ENCODE results near the gene ENTPD8. TPM values are rescaled to one million over a fixed set of nuclear protein-coding genes. Genes with fewer than 3 reads are reported as not detected.
A peak's percentile ranks its signal among the peaks of the same experiment; 100 is the strongest.

ENTPD8 gene
- total and polyA plus RNA-seq, 2 of the 13 experiments (the other 11 are each of a cell fraction or from before 2014, with no cell fraction given) = 0.26 to 0.44 TPM

DNA sequence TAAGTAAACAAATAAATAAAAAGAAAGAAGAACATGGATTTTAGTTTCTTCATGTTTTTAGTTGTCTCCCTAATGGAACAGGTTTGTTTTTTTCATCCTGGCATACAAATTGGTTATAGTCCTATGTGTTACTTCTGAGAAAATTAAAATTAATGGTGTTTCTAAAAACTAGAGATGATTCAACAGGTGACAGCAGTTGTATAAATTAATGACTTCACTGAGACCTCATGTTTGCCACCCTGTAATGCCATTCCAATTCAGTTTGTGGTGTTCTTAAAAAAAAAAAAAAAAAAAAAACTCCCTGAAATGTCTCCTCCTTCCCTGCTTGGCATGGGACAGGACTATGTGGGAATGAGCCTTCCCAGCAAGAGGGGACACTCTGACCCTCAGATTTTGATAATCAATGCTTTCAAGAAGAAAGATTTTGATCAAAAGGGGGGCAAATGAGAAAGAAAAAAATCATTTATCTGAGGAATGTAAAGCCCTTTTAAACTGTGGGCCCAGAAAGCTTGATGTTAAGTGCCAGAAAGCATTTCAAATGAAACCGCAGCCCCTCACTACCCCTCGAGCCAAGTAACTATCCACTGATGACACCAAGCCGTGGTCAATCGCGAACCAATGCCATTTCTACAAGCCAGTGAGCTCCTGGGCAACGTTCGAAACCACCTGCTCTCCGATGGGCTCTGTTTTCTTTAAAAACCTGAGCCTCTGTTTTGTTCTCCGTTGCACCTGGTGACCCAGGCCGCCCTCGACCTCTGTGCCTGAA lies 19.1 kb downstream of the ENTPD8 start (continued):
- TF ChIP-seq ZNF317 (CRISPR knock-in tag; IDR thresholded peaks at IDR 0.05) (no peak), ZNF414 (CRISPR knock-in tag; IDR thresholded peaks at IDR 0.05) (0 out of 2 replicates have a peak, but pooled peaks have one; percentile 7), TARDBP (CRISPR knock-in tag; IDR thresholded peaks at IDR 0.05) (no peak), ZFP41 (CRISPR knock-in tag; IDR thresholded peaks at IDR 0.05; ENCODE audit: borderline replicate concordance) (no peak)
- TF ChIP-seq, protein P1, sequence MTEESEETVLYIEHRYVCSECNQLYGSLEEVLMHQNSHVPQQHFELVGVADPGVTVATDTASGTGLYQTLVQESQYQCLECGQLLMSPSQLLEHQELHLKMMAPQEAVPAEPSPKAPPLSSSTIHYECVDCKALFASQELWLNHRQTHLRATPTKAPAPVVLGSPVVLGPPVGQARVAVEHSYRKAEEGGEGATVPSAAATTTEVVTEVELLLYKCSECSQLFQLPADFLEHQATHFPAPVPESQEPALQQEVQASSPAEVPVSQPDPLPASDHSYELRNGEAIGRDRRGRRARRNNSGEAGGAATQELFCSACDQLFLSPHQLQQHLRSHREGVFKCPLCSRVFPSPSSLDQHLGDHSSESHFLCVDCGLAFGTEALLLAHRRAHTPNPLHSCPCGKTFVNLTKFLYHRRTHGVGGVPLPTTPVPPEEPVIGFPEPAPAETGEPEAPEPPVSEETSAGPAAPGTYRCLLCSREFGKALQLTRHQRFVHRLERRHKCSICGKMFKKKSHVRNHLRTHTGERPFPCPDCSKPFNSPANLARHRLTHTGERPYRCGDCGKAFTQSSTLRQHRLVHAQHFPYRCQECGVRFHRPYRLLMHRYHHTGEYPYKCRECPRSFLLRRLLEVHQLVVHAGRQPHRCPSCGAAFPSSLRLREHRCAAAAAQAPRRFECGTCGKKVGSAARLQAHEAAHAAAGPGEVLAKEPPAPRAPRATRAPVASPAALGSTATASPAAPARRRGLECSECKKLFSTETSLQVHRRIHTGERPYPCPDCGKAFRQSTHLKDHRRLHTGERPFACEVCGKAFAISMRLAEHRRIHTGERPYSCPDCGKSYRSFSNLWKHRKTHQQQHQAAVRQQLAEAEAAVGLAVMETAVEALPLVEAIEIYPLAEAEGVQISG (CRISPR knock-in tag; IDR thresholded peaks at IDR 0.05) = no peak

DNA sequence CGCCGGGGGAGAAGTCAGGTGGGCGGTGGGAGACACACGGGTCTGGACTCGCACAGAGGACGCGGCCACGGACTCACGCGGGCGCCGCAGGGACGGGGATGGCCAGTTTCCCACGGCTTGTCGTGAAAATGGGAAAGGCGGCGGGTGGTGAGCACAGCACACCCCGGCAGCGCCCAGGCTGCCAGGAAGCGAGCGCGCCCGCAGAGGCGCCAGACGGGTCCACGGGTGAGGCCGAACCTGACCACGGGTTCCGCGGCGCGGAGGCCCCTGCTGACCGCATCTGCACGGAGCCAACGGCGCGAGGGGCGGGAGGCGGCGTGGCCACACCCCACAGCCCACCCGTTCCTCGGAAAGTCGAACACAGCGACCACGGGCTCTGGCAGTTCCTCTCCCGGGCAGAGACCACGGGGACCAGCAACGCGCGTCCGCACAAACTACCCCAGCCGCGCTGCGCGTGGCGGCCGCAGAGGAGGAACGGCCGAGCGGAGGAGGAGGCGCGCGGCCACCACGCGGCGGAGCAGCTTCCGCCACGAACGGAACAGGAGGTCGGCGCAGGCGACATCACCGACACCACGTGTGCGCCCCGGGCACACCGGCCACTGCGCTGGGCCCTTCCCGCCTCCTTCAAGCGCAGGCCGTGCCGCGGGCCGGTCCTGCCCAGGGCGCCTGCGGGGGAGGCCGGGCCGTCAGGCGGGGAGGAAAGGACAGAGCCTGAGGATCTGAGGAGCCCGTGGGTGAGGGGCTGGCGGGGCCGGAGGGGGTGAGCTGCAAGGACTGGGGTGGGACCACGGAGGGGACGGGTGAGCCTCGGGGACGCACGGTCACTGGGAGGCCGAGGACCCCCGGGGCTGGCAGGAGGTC lies 23.8 kb downstream of the ENTPD8 start:
- Histone ChIP-seq H3K9ac (ENCODE audit: insufficient read depth, low read depth, low read length) (no peak overlapping the region), H3K79me2 (ENCODE audit: insufficient read depth, low read length) (peaks cover 15% of the 10 kb centered on the region), H3K36me3 (replicated peaks in 1 of 2; ENCODE audit: control insufficient read depth in 1 of 2, insufficient read depth in 2 of 2, low read length in 2 of 2) (no peaks in the 10 kb centered on the region), H3K9me3 (ENCODE audit: low read length) (no peaks in the 10 kb centered on the region), H3K4me1 (ENCODE audit: insufficient read depth, low read length) (peaks cover 13% of the 10 kb centered on the region), H3K27me3 (ENCODE audit: control insufficient read depth in 1 of 2, insufficient read depth in 2 of 2, low read length in 2 of 2) (no peaks in the 10 kb centered on the region; a peak in 1 of 5 replicates), H3K4me2 (ENCODE audit: low read depth, low read length) (no peak overlapping the region), H4K20me1 (ENCODE audit: insufficient read depth, low read length) (no peaks in the 10 kb centered on the region), H2AFZ (ENCODE audit: low read length) (no peak overlapping the region), H3K4me3 (replicated peaks in 1 of 3; ENCODE audit: insufficient read depth in 1 of 3, low read depth in 2 of 3, low read length in 3 of 3) (no peak overlapping the region), H3K27ac (ENCODE audit: extremely low read length, insufficient read depth, low read length) (no peak overlapping the region)
- TF ChIP-seq, protein P2, sequence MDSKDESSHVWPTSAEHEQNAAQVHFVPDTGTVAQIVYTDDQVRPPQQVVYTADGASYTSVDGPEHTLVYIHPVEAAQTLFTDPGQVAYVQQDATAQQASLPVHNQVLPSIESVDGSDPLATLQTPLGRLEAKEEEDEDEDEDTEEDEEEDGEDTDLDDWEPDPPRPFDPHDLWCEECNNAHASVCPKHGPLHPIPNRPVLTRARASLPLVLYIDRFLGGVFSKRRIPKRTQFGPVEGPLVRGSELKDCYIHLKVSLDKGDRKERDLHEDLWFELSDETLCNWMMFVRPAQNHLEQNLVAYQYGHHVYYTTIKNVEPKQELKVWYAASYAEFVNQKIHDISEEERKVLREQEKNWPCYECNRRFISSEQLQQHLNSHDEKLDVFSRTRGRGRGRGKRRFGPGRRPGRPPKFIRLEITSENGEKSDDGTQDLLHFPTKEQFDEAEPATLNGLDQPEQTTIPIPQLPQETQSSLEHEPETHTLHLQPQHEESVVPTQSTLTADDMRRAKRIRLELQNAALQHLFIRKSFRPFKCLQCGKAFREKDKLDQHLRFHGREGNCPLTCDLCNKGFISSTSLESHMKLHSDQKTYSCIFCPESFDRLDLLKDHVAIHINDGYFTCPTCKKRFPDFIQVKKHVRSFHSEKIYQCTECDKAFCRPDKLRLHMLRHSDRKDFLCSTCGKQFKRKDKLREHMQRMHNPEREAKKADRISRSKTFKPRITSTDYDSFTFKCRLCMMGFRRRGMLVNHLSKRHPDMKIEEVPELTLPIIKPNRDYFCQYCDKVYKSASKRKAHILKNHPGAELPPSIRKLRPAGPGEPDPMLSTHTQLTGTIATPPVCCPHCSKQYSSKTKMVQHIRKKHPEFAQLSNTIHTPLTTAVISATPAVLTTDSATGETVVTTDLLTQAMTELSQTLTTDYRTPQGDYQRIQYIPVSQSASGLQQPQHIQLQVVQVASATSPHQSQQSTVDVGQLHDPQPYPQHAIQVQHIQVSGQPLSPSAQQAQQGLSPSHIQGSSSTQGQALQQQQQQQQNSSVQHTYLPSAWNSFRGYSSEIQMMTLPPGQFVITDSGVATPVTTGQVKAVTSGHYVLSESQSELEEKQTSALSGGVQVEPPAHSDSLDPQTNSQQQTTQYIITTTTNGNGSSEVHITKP (CRISPR knock-in tag; IDR thresholded peaks at IDR 0.05; ENCODE audit: low read depth) = no peak
- TF ChIP-seq RBFOX2 (IDR thresholded peaks at IDR 0.05; ENCODE audit: low read depth, low read length) (0 out of 2 replicates have a peak, but pooled peaks have one; percentile 13), AGO2 (optimal IDR thresholded peaks at IDR 0.05; ENCODE audit: low read depth, low read length) (peak; percentile 31)
- no TSS peak for BruUV-seq (replicated peaks)
- DNase-seq (ENCODE audit: low spot score) (no peak), FAIRE-seq (no peak), ATAC-seq (no peak)
- ChIA-PET CTCF (ENCODE audit: low intra/inter-chr PET ratio, low total read pairs) (no interaction called here), POLR2A (no interaction called here)
- intact Hi-C loops (cut with micrococcal nuclease; ENCODE audit: unreplicated experiment) = no loop called here
- in situ Hi-C loops (cut with HindIII; ENCODE audit: extremely low pct_ligation_motif_present, low pct_unique_long_range_greater_than_20kb) = no loop called here
- WGBS (ENCODE audit: low lambda C conversion rate) = 97% methylated on average over 96 of the region's 99 CpGs
